ENCODE data around the gene CPLX4.

- TF ChIP-seq CTCF (IDR thresholded peaks at IDR 0.05) (no peak), EZH2 (IDR thresholded peaks at IDR 0.05) (no peak)
Measured at GRCh38 chr18:59301929-59302328, 16.5 kb downstream of the CPLX4 start.
